ENCODE measurements around the gene HS1BP3.

The HS1BP3 gene

GRCh38 chr2:20596973-20597859 is 53.7 kb downstream of the HS1BP3 start:
- no peak for DNase-seq

- no peak for DNase-seq
Measured at GRCh38 chr2:20596193-20596972, 54.5 kb downstream of the HS1BP3 start.

GRCh38 chr2:20595439-20596192 is 55.3 kb downstream of the HS1BP3 start:
- DNase-seq: no peak

GRCh38 chr2:20594957-20595356 is 55.9 kb downstream of the HS1BP3 start:
- no peak for DNase-seq

GRCh38 chr2:20594048-20594750 is 56.7 kb downstream of the HS1BP3 start:
- DNase-seq: no peak

GRCh38 chr2:20593072-20594034 is 57.5 kb downstream of the HS1BP3 start:
- DNase-seq: no peak

GRCh38 chr2:20592106-20593071 is 58.5 kb downstream of the HS1BP3 start:
- no peak for DNase-seq

- DNase-seq: no peak
Measured at GRCh38 chr2:20590704-20591515, 60.0 kb downstream of the HS1BP3 start.

- no peak for DNase-seq
Measured at GRCh38 chr2:20589975-20590703, 60.8 kb downstream of the HS1BP3 start.

GRCh38 chr2:20588918-20589871 is 61.7 kb downstream of the HS1BP3 start:
- DNase-seq: no peak

- no peak for DNase-seq
Measured at GRCh38 chr2:20585710-20586594, 64.9 kb downstream of the HS1BP3 start.

- DNase-seq: no peak
Measured at GRCh38 chr2:20585359-20585709, 65.6 kb downstream of the HS1BP3 start.

- DNase-seq: no peak
Measured at GRCh38 chr2:20584399-20585358, 66.2 kb downstream of the HS1BP3 start.

- DNase-seq: no peak
Measured at GRCh38 chr2:20584045-20584398, 66.9 kb downstream of the HS1BP3 start.

GRCh38 chr2:20583425-20583881 is 67.4 kb downstream of the HS1BP3 start:
- no peak for DNase-seq
